HG03439 (cell line): ENCODE data around the gene SPOCK3.

Source experiments
- ATAC-seq: cut with Tn5 transposase; IDR thresholded peaks from one replicate; pipeline ENCODE4 v1.9.1; 2021; ENCODE audit warnings: mild to moderate bottlenecking, moderate library complexity; ENCODE audit not compliant: unreplicated experiment

The SPOCK3 gene

DNA sequence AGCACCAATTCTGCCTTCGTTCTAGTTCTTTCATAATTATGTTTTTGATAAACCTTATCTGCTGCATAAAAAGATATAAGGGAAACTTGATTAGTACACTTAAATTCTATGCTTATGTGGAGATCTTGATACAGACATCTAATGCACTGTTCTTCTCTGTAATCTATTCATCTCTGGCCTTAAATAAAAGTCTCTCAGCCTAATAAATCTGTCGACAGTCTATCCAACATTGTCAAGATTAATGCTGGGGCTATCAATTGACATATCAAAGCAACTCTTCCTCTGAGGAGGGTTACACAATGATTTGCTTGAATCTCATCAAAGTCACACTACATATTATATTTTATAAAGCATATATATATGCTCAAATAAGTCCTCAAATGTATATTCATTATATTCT, 545.5 kb downstream of the SPOCK3 start:
- ATAC-seq = no peak

DNA sequence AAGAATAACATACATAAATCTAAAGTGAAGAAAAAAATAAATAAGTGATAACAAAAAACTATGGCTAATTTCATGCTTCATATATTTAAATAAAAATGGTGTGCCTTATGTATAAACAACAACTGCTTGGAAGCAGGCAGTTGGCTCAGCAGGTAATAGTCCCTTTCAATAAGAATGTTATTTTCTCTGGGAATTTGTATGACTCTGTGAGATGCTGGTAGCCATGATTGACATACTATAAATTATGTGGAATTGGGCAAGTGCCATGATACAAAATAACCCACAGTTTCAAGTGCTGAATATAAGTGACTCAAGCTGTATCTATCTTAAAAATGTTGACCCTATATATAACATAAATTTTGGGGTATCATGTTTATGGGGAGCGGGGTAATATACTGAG, 546.5 kb downstream of the SPOCK3 start:
- ATAC-seq = no peak
